Jurkat, Clone E6-1 (cell line): Measurements from ENCODE around the gene MB21D2.
"Not testable (repeated sequence)": the region's sequence is repeated elsewhere in the genome, so short reads cannot be mapped to it uniquely, and the experiment has no call there.

ENCODE experiments used
- DNase-seq: peaks from one replicate; pipeline ENCODE4 v3.0.0-alpha.2; 2011; ENCODE audit warnings: low read depth, low spot score
- H3K4me3 ChIP-seq: 2 replicates; pipeline ENCODE4 v1.5.1; 2011; ENCODE audit warnings: mild to moderate bottlenecking, low read length, control low read depth, moderate library complexity

The MB21D2 gene

DNA sequence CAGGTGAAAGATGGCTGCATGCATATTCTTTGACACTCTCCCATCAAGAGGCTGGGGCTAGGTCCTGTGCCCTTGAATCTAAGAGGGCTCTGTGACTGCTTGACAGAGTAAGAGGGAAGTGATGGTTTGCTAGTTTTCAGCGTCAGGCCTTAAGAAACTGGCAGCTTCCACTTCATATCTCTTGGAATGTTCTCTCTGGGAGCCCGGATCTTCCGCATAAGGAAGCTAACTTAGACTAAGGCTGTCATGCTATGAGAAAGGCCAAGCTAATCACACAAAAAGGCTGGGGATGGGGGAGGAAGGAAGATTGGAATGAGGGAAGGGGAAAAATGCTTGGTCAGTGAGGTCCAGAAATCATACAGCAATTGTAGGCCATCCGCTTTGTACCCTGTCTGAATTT, 50.0 kb downstream of the MB21D2 start:
- DNase-seq, result no peak
- H3K4me3 ChIP-seq, result no peak overlapping the region

DNA sequence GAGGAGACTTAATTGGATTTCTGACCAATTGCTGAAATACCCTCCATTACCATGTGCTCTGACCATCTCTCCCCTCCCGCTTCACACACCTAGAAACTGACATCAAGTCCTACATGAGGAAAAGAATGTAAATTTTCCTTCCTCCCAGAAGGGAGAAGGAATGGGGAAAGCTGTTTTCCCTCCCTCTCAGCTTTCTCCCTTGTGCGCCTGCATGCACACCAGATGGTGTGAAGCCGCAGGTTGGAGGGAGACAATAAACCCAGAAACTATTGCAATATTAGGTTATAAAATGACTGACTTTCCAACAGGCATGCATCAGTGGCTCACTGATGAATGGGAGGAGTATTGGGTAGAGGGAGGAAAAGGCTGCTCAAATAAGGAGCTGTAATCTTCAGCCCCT, 50.9 kb downstream of the MB21D2 start:
- H3K4me3 ChIP-seq, result no peak overlapping the region
- no peak for DNase-seq

DNA sequence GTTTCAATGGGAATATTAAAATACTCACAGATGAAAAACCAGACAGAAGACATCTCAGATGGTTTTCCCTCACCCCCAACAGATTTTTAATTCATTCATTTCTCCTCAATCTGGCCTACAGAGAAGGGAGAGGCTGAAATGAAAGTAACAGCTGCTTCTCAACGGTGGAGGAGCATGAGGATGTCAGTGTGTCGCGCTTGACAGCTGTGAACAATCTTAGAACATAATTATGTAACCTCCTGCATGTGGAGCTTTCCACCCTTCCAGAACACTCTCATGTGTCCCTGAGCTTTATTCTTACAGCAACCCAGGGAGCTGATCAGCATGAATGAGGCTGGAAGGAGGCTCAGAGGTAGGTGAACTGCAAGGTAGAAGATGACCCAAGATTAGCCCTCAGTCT, 52.7 kb downstream of the MB21D2 start:
- no peak for DNase-seq
- H3K4me3 ChIP-seq, result no peak overlapping the region

DNA sequence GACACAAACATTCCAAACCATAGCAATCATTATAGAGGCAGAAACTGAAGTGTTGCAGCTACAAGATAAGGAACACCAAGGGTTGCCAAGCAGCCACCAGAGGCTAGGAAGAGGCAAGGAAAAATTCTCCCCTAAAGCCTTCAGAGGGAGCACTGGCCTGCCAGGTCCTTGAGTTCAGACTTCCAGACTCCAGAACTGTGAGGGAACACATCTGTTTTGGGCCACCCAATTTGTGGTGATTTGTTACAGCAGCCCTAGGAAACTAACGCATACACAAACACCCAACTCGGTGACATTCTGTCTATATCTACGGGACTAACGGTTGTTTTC, 54.6 kb downstream of the MB21D2 start:
- DNase-seq, result no peak
- H3K4me3 ChIP-seq, result no peak overlapping the region

DNA sequence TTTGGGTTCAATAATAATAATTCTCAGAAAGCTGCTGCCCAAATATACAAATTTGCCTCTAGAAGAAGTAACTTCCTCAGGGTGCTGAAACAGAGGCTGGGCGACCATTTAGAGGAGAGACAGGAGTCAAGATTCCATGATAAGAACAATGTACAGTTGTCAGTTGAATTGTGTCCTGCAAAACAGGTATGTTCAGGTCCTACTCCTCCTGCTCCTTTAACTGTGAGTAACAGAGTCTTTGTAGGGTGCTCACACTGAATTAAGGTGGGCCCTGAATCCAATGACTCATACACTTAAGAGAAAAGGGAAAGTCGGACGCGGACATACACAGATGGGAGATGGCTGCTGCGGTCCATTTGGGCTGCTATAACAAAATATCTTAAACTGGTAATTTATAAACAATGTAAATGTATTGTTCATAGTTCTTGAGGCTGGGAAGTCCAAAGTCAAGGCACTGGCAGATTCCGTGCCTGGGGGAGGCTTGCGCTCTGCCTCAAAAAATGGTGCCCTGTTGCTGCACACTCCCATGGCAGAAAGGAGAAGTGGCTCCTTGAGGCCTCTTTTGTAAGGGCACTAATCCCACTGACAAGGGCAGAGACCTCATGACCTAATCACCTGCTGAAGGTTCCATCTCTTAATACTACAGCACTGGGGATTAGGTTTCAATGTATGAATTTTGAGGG, 55.1 kb downstream of the MB21D2 start:
- DNase-seq, result no peak
- no peak overlapping the region for H3K4me3 ChIP-seq

DNA sequence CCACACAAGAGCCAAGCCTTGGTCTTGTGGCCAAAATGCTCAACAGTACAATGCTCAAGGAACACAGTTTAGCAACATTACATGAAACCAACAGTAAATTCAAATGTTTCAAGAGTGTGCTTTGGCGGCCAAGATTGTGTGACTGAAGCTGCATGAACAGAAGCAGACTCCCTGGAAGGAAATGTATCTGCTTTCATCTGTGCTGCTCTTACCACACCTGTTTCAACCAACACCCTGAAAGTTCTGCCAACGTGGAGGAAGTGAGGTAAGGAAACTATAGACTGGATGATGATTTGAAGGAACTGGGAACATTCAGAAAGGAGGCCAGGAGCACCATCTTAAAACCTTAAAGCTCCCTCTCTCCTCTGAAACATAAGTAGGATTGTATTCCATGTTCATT, 55.7 kb downstream of the MB21D2 start:
- no peak overlapping the region for H3K4me3 ChIP-seq
- peak; percentile 18 for DNase-seq

DNA sequence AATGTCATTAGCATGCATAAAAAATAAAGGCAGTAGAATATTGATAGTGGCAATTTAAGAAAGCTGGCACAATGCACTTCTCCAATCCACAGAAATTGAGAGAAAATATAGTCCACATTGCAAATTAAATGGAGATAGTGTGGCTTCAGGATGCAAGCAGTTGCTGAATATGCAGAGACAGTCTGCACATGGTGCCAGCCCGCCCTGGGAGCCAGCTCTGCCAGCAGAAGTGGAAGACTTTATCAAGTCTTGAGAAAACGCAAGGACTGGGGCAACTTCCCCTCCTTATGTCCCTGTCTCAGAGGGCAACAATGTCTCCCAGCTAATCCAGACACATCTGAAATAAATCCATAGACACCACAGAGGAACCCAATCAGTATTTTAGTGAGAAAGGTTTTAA, 57.2 kb downstream of the MB21D2 start:
- H3K4me3 ChIP-seq, result no peak overlapping the region
- DNase-seq, result no peak

DNA sequence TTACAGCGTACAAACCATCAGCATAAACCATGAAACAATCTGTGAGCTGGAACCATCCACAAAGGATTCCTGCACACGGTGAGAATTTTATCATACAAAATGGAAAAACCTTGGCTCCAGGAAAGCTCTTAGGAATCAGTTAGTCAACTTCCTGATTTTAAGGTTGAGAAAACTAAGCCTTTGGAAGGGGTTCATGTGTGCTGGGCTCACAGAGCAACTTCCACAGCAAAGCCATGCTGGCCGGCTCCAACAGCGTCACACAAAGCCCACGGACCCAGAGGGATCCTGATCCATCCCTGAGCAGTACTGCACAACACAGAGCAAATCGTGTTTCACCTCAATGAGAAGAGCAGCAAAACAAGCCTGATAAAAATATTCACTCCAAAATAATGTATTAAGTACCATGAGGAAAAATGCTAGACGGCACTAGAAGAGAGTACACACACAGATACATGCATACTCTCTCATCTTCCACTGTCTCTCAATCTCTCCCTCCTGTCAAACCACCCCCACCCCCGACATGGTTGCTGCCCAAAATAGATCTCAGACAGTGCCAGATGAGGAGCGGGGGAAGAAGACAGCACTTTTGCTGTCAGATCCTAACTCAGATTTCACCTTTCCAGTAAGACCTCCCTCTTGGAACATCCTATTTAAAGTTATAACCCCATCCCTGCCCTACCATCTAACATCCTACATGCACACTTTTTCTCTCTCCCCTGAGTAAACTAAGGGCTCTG, 58.6 kb downstream of the MB21D2 start:
- DNase-seq, result no peak
- no peak overlapping the region for H3K4me3 ChIP-seq

DNA sequence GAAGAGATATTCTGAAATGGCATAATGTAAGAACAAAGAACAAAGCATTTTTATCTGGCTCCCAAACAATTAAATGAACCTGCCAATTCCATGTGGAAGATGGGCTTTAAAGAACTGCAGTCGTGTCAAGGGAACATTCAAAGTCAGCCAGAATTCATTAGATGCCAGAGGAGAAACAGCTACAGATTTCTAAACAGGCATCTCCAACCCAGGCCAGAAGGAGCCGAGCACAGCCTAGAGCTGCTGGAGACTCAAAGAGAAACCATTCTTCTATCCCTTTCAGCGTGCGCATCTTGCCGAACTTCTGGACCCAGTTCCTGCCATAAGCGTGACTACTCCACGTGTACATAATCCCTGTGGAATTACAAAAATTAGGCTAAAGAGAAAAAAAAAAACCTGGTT, 60.4 kb downstream of the MB21D2 start:
- no peak for DNase-seq

DNA sequence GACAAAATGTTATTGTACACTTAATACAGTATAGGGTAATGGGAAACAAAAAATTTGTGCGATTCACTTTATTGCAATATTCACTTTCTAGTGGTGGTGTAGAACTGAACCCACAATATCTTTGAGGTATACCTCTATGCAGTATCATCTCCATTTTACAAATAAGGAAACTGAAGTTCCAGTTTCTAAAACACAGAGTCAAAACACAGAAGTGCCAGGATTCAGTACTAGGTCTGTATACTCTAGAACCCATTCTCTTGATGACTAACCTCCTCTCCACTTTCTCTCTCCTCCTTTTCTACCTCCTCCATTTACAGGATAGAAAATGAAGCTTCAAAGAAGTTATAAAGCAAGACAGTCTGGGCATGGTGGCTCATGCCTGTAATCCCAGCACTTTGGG, 62.2 kb downstream of the MB21D2 start:
- no peak overlapping the region for H3K4me3 ChIP-seq
- no peak for DNase-seq

More for the DNA sequence above, 60.4 kb downstream of the MB21D2 start:
- no peak overlapping the region for H3K4me3 ChIP-seq

DNA sequence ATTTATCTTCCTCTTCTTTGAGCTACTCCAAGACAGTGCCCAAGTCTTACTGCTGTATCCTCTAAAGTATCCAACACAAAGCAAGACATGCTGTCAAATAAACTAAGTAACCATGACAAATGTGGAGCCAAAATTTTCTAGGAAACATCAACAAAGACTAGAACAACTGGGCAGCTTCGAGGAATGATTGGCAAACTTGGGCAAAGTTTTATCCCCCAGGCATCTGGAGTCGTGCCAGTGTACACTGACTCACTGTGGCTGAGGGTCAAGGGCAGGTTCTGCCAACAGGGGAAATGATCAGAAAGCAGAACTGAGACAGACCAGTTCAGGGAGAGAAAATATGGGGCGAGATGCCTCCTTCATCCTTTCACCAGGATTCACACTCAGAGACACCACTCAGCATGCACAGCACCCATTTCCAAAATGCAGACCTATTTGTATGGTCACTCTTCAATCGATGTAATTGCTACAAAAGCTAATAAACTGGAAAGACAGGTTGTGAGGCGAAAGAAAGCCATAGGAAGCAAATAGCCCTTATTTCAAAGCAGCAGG, 65.8 kb downstream of the MB21D2 start:
- H3K4me3 ChIP-seq, result no peak overlapping the region
- no peak for DNase-seq

DNA sequence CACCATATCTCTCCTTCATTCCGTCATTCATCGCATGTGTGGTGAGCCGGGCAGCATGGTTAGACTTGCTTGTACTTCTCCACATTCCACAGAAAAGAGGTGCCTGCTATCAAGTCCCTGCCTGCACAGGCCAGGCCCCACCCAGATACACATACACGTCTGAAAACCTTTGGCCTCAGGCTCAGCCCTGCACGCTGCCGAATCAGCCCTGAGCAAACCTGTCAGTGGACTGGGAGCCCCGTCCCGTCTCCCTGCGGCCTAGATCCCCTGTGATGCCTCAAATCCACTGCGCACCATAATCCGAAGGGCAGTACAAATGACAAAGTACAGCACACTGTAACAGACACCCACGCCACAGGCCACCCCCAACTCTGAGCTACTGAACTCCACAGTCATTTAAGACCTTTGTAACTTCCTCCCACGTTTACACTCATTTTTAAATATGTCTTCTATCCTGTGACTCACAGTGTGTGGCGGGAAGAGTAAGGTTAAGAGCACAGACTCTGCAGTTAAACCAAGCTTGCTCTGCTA, 67.1 kb downstream of the MB21D2 start:
- no peak overlapping the region for H3K4me3 ChIP-seq
- no peak for DNase-seq

DNA sequence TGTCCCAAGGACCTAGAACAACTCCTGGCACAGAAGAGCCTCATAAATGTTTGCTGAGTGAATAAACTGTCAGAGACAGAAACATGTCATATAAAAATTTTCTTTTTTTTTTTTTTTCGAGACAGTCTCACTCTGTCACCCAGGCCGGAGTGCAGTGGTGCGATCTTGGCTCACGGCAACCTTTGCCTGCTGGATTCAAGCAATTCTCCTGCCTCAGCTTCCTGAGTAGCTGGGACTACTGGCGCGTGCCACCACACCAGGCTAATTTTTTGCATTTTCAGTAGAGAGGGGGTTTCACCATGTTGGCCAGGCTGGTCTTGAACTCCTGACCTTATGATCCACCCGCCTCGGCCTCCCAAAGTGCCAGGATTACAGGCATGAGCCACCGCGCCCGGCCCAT, 67.8 kb downstream of the MB21D2 start:
- DNase-seq, H3K4me3 ChIP-seq: not testable (repeated sequence)

DNA sequence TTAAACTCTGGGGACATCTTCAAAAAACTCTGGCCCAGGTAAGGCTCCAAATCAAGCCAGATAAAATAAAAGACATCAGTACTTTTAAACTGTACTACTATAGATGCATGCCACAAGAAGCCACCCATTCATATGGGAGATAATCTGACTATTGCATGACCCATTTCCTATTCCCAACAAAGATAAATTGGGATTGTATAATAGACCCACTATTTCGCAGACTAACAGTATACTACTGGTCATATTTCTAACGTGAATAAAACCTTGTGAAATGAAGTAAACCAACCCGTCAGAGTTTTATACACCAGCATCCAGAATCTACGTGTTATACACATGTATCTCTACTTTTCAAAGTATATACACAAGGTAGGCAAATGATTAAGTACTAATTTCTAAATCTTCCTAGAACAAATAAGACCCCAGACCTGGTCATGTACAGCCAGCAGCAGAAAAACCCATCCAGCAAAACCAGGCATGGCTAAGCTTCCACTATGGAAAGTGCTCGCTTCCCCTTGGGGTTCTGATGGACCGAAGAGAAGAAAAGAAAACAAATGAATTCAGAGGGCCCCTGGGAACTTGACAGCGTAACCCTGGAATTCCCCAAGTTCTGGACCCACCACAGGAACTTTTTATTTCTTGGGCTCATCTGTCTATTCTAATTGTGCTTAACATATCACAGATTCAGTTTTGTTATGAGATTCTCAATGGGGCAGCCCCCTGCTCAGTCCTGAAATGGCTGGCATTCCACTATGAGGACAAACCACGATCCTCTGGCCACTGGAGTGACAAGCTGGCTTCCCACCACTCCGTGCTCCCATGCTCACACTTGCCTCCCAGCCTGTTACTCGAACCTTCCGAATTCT, 69.1 kb downstream of the MB21D2 start:
- no peak overlapping the region for H3K4me3 ChIP-seq
- no peak for DNase-seq

DNA sequence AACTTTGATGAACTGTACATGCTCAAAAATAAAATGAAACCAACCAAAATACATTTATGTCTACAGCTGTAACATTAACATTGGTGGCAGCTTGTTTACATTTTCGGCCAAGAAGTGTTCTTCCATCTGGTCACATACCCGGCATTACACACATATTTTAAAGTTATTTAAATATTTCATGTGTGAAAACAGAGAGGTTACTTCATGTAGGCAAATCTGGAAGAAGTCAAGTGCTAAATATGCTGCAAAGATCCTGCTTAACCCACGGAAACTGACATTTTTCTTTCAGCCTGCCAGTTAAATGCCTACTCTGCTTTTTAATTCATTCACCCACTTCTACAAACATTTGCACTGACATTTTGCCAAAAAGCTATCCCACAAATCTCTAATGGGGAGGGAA, 69.7 kb downstream of the MB21D2 start:
- DNase-seq, result no peak
- no peak overlapping the region for H3K4me3 ChIP-seq

DNA sequence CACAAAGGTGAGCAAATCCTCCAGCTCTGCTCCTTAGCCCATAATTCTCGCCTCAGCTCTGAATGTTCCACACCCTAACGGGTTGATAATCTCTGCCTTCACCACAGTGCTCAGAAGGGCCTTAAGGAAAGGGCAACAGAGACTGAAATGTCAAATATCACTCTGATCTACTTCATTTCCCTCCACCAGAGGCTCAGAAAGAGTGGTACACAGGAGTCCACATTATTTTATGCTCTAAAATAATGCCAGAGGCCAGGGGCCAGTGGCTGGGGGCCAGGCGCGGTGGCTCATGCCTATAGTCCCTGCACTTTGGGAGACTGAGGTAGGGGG, 72.2 kb downstream of the MB21D2 start:
- H3K4me3 ChIP-seq, result no peak overlapping the region
- DNase-seq, result no peak

DNA sequence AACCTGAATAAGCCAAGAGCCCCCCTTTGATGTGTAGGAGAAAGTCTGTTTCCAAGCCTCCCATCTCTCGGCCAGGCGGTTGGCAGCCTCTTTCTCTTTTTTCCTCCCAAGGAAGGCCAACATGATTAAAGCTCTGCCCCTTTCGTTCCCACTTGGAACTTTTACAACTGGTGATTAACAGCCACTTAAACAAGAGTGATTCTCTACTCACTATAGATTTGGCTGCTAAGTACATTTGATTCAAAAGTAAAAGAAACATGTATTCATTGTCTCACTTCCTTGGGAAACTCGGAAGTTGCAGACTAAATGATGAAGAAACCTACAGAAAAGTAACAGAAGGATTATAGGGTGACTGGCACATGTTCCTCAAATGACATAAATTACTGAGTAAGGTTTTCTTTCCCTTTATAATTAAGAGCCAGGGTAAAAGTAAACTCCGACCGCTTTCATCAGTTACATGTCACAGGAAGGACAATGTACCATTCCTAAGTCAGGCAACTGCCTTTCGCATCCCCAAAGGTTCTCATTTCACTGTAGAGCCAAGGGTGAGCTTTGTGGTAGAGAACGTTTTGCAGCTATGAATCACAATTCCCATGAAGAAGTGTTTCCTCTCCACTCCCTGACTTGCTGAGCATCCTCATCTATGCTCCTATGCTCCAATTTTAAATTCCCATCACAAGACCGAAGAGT, 72.7 kb downstream of the MB21D2 start:
- no peak overlapping the region for H3K4me3 ChIP-seq
- DNase-seq, result no peak

DNA sequence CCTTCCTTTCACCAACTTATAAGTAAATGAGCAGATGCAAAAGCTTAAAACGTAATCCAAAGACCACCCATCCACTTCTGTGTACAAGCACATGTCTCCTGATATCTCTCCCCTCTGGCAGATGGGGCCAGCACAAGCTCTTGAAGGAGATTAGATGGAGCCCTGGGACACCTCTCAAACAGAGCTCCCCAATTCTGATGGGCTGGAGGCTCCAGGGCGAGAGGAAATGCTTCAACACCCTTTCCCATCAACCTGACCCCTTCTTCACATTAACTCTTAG, 73.2 kb downstream of the MB21D2 start:
- H3K4me3 ChIP-seq, result no peak overlapping the region
- DNase-seq, result no peak

DNA sequence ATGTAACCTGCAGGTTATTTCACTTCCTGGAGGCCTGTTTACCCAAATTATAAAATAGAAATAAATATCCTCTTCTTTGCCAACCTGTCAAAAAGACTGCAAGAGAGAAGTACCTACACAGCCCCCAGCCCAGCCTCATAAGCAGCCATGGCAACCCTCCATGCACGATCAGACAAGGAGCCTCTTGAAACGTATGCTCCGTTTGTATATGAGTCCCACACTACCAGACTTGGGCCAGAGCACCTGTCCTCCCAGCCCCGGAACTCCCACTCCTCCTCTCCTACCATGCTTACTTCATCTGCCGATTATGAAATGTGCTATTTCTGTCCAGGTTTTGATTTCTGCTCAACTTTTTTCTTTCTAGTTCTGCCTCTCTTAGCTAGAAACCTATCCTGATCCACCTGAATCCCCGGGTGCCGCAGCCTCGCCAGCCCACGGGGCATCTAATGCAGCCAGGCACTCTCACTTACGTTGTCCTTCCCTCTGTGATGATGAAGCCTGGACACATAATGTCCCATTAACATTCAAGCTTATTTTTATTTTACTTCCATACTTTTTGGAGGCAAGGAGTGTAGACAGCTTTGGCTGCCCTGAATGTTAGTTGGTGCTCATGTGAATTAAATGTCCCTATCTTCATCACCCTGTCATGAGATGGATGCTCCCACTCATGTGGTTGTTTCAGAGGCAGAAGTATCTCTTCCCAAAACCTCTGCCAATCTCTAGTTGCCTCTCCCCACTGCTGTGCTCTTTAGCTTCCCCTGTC, 73.8 kb downstream of the MB21D2 start:
- DNase-seq, result no peak
- no peak overlapping the region for H3K4me3 ChIP-seq
